T-helper 22 cell (primary cell): ENCODE results near the gene SMAD3.
A peak's percentile ranks its signal among the peaks of the same experiment; 100 is the strongest.
"Not testable (repeated sequence)": the region's sequence is repeated elsewhere in the genome, so short reads cannot be mapped to it uniquely, and the experiment has no call there.

Experiments used
- DNase-seq: peaks from one replicate; pipeline ENCODE4 v3.0.0-alpha.2; 2020; ENCODE audit warnings: low read depth

Gene SMAD3

DNA sequence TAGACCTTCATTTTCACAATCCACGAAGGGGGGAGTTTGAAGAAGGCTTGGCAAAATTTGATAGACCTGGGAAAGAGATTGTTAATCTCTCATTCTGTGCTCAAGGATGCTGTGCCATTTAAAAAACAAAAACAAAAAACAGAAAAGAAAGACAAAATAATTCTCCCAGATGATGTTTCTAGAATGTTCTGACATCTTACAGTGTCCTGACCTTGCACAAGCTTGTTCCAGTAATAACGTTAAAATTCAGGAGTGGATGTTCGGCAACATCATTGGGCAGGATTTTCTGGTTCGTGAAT lies 79.9 kb downstream of the SMAD3 start:
- DNase-seq, result no peak

DNA sequence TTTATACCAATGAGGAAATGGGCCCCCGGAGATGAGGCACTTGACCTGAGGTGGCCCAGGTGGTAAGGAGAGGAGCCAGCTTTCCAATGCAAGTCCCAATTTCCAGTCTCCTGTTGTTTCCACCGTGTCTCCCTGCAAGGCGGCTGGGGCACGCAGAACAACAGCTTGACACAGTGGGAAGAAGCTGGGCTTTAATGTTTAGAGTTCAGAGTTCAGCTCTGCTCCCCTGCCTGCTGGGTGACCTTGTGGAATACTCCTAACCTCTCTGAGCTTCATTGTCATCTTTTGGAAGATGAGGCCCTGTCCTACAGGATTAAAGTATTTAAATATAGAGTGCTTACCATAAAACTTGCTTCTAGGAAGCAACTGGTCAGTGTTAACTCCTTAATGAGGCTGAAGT lies 80.3 kb downstream of the SMAD3 start:
- no peak for DNase-seq

DNA sequence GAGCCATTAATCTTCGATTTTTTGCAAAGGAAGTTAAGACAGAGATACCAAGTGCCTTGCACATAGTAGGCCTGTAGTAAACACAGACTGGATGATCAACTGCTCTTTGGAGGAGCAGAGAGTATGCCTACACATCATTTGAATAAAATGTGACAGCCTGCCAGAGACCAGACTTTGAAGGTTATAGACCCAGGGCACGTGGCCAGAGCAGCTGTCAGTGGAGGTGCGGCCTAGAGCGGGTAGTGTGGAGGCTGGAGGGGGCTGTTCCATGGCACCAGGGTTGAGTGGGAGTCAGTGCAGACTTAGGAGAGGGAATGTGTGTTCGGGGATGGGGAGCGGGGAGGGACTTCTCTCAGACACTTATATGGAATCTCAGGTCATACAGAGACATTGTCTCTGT lies 80.8 kb downstream of the SMAD3 start:
- no peak for DNase-seq

DNA sequence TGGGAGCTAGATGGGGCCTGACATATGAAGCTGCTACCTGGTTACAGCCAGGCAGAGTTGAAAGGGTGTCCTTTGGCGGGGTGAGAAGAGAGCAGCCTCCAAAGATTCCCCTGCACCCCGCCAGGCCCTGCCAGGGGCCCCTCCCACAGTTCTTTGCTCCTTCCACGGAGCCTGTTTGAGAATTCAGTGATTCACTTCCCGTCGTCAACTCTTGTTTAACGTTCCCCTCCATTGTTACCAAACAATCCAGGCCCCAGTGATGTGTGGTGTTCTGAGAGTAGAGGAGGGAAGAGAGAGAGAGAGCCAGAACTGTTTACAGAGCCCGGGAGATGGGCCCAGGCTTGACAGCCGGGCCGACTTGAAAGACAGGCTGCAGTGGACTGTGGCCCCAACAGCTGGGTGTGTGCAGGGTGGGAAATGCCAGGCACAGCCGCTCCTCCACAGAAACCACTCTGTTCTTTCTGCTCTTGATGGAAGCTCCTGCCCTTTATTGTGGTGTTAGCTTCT lies 81.5 kb downstream of the SMAD3 start:
- DNase-seq, result no peak

DNA sequence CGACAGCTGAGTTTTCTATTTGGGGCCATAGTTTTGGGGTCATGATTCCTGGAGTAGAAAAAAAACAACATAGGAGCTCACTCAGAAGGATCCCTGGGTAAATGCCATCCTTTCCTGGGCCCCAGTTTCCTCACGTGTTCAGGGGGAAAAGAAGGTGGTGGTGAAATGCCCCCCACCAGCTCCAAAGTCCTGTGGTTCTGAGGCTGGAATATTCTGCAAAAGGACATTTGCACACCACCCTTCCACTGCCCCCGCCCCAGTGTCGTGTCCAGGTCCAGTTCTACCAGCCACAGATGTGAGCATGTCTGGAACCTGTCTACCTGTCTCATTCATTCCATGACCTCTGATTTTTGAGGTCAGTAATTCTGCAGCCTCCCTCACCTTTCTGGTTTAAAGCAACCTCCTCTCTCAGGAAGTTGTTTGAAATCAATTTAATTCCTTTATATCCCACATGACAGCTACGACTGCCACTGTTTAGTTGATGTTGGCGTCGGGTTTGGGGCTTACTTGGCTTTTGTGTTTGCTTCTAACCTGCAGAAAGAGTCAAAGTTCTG lies 82.1 kb downstream of the SMAD3 start:
- DNase-seq, result no peak

DNA sequence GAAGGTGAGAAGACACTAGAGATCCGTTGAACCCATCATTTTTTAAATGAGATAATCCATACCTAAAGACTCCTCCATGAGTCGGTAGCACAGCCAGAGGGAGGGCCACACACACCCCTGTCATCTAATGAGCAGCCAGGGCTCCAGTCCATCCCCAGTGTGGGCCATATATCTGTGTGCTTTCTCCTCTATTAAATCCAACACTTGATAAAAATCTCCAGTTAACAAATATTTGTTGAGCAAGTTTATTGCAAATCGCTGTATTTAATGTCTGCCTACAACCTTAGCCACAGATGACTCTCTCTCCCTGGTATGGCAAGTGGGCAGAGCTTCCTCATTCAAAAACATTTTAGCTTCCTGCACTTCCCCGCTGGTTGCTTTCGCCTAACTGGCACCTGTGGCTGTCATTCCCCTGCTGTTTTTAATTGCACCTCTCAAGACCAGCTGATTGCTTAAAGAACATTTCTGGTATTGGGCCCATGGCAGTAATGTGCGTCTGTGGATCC lies 82.8 kb downstream of the SMAD3 start:
- no peak for DNase-seq

DNA sequence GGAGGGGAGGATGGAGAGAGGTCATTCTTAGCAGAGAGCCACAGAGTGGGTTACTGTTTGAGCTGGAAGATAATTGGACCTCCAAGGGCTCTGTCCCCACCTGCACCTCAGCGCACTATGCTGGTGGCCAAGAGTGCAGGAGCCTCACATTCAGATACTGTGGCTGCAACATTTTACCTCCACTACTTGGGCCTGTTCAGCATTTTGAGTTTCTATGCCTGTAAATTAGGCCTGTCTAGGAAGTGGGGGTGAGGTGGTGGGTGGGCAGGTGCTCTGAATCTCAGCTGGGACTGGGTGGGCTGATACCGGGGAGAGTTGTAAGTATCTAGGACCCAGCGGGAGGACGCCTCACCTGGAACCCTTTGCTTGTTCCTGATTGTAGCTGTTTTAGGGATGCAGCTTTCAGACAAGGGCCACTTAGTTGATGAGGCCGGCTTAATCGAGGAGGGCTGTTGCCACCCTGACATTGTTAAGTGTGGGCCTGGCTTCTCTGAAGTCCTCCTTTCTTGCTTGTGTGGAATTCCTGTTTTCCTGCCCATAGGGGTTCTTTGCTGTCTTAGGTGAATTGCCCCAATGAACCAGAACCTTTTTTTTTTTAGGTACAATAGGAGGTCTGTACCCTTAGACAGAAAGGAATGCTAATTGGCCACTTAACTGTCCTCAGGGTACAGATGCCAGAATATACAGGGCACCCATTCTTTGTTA lies 83.8 kb downstream of the SMAD3 start:
- DNase-seq, result no peak

DNA sequence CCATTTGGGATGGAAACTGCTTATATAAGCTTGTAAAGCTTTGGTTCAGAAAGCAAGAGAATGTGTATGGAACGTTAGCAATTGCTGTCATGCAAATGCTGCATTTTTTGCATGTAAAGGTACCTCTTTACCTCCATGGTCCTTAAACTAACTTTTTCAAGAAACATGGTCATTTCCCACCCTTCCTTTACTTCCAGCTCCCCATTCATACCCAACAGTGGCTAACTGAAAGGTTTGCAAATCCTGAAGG lies 84.3 kb downstream of the SMAD3 start:
- no peak for DNase-seq

DNA sequence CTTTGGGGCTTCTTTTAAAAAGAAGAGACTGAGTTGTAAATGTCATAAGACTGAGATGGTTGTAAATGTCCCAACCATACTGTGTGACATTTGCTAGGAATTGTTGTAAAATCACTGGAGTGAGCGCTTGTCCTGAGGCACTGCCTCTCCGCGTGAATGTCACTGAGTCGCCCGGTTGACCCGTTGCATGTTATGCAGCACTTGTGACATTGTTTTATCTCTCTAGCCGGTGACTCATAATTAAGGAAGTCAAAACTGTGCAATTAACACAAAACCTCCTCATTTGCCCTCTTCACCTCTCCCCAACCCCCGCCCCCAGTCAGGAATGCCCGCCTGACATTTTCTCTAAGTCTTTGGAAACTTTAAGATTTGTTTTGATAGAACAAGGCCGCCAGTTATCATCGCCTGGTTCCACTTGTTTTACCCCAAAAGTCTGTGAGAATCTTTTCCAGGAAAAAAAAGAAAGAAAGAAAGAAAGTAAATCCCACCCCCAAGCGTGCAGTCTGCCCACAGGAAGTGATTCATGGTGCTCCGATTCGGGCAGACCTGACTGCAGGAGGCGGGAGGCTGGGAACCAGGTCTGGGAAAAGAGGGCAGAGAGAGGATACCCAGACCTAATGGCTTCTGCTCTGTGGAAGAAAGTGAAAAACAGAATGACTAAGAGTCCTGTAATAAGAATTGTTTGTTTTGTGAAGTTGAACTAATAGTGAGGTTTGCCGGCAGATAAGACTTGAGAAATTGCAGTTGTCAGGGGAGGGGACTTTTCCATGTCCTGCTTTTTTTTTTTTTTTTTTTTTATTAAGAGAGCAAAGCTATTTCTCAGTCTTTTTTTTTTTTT lies 84.8 kb downstream of the SMAD3 start:
- DNase-seq, result peak; percentile 33

DNA sequence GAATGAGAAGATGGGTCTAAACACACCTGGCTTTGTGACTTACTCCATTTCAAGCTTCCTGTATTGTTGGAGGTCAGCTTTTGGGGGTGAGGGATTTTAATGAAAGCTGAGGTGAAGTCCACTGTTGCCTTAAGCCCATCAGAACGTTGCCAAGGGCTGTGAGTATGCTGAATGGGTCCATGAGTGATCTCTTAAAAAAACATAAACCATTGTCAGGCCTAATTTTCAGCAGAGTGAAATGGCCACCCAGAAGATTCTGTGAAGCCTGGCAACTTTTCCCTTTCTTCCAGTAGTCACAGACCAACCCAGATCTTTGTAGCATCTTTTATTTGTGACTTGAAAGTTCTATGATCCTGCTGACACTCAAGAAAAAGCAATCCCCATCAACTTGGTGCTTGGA lies 87.0 kb downstream of the SMAD3 start:
- no peak for DNase-seq

DNA sequence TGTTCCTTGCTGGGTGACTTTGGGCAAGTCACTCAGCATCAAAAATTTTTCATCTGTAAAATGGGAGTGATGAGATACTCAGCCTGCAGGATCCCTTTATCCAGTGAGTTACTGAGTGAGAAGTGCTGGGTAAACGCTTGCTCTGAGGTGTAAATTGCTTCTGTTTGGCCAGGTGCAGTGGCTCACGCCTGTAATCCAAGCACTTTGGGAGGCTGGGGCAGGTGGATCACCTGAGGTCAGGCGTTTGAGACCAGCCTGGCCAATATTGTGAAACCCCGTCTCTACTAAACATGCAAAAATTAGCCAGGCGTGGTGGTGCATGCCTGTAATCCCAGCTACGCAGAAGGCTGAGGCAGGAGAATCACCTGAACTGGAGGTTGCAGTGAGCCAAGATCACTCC lies 87.6 kb downstream of the SMAD3 start:
- DNase-seq, result not testable (repeated sequence)

DNA sequence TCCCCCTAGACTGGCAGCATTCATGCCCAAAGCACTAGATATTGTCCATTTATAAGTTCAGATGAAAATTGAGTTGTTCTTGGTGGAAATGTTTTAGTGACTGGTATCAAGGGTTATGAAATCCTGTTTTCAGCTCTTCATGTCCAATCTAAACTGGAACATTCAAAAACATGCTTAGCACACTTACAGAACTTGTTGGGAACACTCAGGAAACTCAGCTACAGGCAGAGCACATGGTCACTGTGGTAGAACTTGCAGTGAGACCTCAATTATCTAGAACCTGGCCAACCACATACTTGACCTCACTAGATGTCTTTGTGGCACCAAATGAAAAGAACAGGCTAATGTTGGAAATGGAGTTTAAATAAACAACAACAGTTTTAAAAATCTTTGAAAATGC lies 88.8 kb downstream of the SMAD3 start:
- DNase-seq, result no peak

DNA sequence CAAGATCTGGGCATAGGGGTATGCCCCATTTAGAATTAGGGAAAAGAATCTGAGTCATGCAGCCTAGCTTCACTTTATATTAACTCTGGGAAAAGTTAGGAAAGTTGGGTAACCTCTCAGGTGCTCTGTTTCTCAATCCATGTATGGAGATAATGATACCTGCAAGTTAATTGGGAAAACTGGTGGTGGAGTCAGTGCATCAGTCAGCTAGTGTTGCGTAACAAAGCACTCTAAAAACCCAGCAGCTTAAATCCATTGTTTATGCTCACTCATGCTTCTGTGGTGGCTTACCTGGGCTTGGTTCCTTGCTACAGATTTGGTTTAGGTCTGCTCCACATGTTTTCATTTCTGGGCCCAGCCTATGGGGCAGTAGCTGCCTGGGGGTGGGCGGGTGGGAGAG lies 91.0 kb downstream of the SMAD3 start:
- DNase-seq, result no peak

DNA sequence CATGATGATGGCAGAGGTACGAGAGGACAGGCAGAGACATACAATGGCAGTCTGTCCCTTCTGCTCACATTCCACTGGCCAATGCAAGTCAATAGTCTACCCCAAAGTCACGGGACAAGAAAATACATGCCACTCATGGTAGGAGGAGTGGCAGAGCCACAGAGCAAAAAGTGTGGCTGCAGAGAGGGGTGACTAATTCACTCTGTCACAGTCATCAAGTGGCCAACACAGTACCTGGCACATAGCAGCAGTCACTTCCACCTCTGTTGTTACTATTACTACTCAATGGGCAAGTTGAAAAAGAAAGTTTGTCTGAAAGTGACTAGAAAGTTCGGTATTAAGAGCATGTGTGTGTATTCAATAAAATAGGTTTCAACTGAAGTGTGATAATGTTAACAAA lies 91.4 kb downstream of the SMAD3 start:
- DNase-seq, result no peak

DNA sequence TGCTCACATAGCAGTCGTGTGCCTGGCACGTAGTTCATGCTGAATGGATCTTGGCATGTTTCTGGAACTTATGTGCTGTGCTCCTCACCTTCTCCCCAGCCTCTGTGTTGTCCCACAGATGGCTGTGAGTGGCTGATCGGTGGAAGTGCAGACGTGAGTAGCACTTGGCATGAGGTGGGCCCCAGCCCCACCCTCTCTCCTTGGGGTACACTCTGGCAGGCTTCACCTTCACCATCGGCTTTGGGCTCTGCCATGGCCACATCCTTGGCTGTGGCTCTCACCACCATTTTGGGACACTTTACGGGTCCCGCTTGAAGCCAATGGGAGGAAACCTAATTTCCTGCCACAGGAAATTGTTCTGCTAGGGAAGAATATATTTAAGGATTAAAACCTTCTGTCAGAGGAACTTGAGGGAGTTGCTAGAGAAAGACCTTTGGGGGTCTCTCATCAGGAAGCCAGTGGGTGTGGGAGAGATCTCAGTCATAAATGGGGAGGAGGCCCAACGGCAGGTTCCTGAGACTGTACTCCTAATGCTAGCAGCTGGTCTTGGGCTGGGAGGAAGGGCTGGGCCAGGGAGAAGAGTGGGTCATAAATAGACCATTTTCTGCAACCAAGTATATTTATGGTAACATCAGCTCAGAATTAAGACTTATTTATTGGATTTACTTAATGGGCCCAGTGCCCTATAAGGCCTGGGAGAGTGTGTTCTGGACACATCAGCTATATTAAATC lies 92.3 kb downstream of the SMAD3 start:
- DNase-seq, result no peak

DNA sequence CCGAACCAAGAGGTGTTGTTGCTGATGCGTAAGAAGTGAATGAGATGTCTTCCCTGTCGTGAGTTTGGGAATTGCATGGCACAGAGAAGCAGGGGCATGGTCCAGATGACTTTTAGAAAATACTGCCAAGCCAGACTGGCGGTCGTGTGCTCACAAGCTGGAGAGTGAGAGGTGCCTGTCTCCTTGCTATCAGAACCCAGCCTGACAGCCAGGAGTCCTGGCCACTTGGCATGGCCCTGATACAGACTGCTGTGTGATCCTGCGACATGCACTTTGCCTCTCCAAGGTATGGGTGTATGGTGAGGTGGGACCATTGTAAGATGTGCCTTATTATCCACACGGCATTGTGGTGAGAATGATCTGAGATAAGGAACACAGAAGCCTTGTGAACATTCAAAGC lies 93.0 kb downstream of the SMAD3 start:
- DNase-seq, result no peak

DNA sequence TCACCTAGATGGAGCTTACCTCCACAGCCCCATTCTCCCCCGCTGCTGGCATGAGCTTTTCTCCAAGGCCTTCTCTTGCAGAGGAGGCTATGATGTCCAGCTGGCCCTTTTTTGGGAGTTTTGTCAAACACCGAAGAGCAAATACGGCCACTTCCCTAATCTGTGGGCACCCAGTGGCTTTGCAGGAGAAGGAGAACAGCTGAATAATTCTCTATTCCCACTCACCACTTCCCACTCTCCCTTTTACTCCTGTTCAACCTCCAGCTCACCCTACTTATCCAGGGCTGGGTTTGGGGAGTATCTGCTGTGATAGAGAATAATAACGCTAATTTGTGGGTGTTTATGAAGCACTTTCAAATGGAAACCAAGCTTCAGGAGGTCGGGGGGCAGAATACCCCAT lies 96.0 kb downstream of the SMAD3 start:
- no peak for DNase-seq

DNA sequence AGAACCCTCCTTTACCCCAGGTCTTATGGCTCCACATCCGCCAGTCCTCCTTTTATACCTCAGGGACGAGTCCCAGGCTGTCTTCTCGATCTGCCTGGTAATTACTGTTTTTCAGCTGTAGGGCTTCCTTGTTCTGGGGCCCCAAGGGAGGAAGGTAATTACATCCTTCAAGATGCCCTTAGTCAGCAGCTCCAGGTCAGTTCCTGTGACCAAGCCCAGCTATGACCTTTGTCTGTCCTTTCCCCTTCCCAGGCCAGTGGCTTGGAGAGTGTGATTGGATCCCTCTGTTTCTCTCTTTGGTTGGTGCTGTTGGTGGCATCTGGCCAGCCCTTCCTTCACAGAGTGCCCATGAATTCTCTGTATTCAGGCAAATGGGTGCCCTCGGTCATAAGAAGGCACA lies 96.5 kb downstream of the SMAD3 start:
- DNase-seq, result no peak

DNA sequence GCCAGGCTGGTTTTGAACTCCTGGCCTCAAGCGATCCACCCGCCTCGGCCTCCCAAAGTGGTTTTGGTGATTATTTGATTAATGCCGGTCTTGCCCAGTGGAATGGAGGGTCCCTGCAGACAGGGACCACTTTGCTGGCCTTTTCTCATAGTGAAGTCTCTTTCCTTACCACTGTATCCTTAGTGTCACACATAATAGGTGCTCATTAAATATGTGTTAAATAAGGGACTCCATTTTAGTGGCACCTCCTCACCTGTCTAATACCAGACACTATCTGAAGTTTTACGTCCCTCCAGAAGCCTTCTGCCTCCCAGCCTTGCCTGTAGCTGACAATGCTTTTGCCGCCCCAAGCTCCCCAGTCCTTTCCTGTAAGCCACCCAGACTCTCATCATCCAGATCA lies 97.8 kb downstream of the SMAD3 start:
- DNase-seq, result no peak

DNA sequence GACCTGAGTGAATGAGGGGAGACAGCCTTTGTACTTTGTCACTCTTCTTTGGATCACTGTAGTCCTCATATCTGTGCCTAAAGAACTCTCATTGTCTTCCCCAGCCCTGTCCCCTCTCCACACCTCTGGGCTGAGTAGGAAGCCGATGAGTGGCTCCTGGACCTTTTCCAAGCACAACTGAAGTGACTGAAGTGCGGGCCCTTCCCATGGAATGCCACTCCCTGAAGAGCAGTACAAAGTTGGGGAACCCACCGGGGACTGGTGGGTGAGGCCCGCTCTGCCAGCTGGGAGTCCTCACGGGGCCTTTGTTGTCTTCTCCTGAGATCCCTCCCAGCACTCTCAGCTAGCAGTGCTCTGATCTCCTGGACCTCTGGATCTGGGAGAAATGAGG lies 99.0 kb downstream of the SMAD3 start:
- DNase-seq, result no peak

DNA sequence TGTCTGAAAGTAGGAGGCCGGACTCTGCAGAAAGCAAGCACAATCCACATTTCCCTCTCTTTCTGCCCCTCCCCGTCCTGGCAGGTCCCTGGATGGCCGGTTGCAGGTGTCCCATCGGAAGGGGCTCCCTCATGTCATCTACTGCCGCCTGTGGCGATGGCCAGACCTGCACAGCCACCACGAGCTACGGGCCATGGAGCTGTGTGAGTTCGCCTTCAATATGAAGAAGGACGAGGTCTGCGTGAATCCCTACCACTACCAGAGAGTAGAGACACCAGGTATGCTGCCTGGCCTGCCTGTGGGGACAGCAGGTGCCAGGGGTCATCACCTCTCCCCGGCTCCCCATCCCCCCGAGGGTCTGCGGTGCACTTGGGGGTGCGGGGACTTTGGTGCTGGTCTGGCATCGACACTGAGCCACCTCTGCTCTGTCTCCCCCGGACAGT lies 99.4 kb downstream of the SMAD3 start:
- no peak for DNase-seq
